Measurements from ENCODE around the gene APLF.

APLF gene

DNA sequence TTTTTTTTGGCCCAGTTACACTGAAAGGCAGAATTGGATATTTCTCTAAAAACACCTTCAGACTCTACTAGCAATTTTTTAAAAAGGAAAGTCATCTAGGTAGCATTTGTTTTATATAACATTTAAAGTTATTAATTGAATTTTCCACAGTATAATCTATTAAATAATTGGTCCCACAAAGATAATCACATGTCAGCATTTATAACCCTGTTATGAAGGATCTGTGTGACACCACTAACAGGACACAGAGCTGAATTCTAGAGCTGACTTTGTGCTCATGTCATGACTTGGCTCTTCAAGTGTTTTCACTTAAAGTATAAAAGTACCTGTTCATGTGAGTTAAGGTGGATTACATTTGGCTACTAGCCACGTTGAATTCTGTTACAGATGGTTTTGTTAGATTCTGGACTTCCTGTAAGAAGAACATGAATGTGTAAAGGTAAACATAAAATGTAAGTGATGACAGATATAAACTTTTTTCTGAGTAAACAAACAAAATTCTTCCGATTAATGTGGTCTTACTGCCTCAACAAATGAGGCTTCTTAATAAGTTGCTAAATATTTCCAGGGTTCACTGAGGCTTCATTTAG lies 106.9 kb downstream of the APLF start:
- ChIA-PET POLR2A (no interaction called here), CTCF (no interaction called here)
- no peak for TF ChIP-seq FOXK2 (IDR thresholded peaks at IDR 0.05)
- no peak for TF ChIP-seq TARDBP (IDR thresholded peaks at IDR 0.05)
- TF ChIP-seq SUZ12 (IDR thresholded peaks at IDR 0.05): no peak
- no peak for TF ChIP-seq BHLHE40 (IDR thresholded peaks at IDR 0.05; ENCODE audit: borderline replicate concordance)
- no peak for TF ChIP-seq ELF4 (IDR thresholded peaks at IDR 0.05)
- no peak for TF ChIP-seq FOXA1 (IDR thresholded peaks at IDR 0.05)
- no peak for TF ChIP-seq CTBP1 (IDR thresholded peaks at IDR 0.05; ENCODE audit: borderline replicate concordance)
- TF ChIP-seq SP1 (IDR thresholded peaks at IDR 0.05): no peak
- no peak for TF ChIP-seq L3MBTL2 (conservative IDR thresholded peaks at IDR 0.05)
- TF ChIP-seq ARNT (IDR thresholded peaks at IDR 0.05): no peak
- no peak for TF ChIP-seq FOXM1 (IDR thresholded peaks at IDR 0.05; ENCODE audit: borderline replicate concordance)
- no peak for DNase-seq (ENCODE audit: extremely low spot score)

DNA sequence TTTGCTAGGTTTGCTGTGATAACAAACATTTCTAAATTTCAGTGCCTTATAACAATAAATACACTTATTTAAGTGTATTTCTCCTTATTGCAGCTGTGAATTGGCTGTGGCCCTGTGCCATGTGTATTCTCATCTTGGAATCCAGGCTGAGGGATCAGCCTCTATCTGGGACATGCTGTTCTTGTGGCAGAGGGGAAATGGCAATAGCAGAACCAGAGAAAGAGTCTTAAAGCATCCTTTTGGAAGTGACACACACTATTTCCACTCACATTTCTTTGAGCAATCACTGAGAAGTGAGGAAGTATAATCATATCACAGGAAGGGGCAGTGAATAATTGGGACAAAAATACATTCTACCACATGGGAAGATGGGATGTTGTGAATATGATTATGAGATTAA lies 109.8 kb downstream of the APLF start:
- no peak for DNase-seq (ENCODE audit: extremely low spot score)
- TF ChIP-seq, protein P1, sequence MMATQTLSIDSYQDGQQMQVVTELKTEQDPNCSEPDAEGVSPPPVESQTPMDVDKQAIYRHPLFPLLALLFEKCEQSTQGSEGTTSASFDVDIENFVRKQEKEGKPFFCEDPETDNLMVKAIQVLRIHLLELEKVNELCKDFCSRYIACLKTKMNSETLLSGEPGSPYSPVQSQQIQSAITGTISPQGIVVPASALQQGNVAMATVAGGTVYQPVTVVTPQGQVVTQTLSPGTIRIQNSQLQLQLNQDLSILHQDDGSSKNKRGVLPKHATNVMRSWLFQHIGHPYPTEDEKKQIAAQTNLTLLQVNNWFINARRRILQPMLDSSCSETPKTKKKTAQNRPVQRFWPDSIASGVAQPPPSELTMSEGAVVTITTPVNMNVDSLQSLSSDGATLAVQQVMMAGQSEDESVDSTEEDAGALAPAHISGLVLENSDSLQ (IDR thresholded peaks at IDR 0.05): no peak
- TF ChIP-seq HDGF (IDR thresholded peaks at IDR 0.05; ENCODE audit: borderline replicate concordance) (no peak), SUZ12 (IDR thresholded peaks at IDR 0.05) (no peak), SP1 (IDR thresholded peaks at IDR 0.05) (no peak), L3MBTL2 (conservative IDR thresholded peaks at IDR 0.05) (no peak), ARNT (IDR thresholded peaks at IDR 0.05) (no peak)
- ChIA-PET POLR2A (no interaction called here), CTCF (interaction anchor here (1.3 kb wide), 1 partner anchor 18 kb away, joined by 3 read pairs; no protein-coding TSS in a partner anchor)

DNA sequence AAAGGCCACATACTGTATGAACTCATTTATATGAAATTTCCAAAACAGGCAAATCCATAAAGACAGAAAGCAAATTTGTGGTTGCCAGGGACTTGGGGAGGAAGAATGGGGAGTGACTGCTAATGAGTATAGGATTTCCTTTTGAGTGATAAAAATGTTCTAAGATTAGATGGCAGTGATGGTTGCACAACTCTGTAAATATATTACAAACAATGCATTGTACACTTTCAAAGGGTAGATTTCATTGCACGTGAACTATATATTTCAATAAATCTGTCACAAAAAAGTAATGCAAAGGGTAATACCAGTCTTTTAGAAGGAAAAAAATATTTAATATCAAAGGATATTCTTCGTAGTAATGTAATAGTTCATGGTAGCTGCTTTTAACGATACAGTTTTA lies 112.3 kb downstream of the APLF start:
- POLR2A ChIA-PET: no interaction called here
- DNase-seq (ENCODE audit: extremely low spot score): no peak
- TF ChIP-seq SP1 (IDR thresholded peaks at IDR 0.05): no peak
- TF ChIP-seq FOXK2 (IDR thresholded peaks at IDR 0.05): no peak
- TF ChIP-seq FOXA1 (IDR thresholded peaks at IDR 0.05): no peak
- no peak for TF ChIP-seq HDGF (IDR thresholded peaks at IDR 0.05; ENCODE audit: borderline replicate concordance)
- TF ChIP-seq TARDBP (IDR thresholded peaks at IDR 0.05): no peak
- no peak for TF ChIP-seq ARNT (IDR thresholded peaks at IDR 0.05)
- no peak for TF ChIP-seq FOXM1 (IDR thresholded peaks at IDR 0.05; ENCODE audit: borderline replicate concordance)
- TF ChIP-seq, protein P1 (IDR thresholded peaks at IDR 0.05): no peak
- no peak for TF ChIP-seq ELF4 (IDR thresholded peaks at IDR 0.05)
- no peak for TF ChIP-seq BHLHE40 (IDR thresholded peaks at IDR 0.05; ENCODE audit: borderline replicate concordance)
- TF ChIP-seq NFRKB (IDR thresholded peaks at IDR 0.05): no peak
- TF ChIP-seq L3MBTL2 (conservative IDR thresholded peaks at IDR 0.05): no peak
- no peak for TF ChIP-seq LEF1 (IDR thresholded peaks at IDR 0.05; ENCODE audit: borderline replicate concordance)
- no peak for TF ChIP-seq CTBP1 (IDR thresholded peaks at IDR 0.05; ENCODE audit: borderline replicate concordance)
- TF ChIP-seq ZNF384 (IDR thresholded peaks at IDR 0.05): no peak
- no peak for TF ChIP-seq SUZ12 (IDR thresholded peaks at IDR 0.05)
- CTCF ChIA-PET: no interaction called here

DNA sequence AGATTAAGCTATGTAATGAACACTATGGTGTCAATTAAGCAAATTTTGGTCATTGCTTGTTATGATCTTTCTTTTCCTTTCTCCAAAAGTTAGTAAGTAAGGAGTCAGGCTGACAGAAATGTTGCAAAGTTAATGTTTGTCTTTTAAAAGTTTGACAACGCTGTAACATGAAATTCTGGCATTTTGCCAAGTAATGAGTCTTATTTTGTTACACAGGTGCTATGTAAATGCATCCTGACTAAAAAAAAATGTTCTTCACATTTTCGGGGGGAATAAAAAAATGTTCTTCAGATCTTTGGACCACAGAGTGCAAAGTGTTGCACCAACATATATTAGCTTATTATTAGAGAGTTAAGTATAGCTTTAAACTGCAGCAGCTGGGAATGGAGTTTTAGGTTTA lies 121.2 kb downstream of the APLF start:
- ChIA-PET CTCF (no interaction called here), POLR2A (no interaction called here)
- DNase-seq (ENCODE audit: extremely low spot score): no peak
- TF ChIP-seq ARNT (IDR thresholded peaks at IDR 0.05) (no peak), FOXA1 (IDR thresholded peaks at IDR 0.05) (no peak)

DNA sequence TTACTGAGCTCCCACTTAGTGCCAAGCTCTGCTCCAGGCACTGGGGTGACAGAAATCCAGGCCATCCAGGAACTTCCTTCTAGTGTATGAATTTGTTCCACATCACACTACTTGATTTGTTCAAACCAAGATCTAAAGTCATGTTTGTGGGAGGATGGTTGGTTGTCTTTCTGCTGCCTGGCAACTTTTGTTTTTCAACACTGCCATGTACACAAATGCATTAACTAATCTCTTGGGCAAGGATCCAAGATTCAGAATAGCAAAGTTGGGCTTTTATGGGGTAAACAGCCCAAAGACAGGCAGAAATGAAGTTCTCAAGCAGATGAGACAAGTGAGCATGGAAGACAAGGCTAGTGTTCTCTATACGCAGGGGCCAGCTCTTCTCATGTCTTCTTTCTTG lies 122.6 kb downstream of the APLF start:
- TF ChIP-seq FOXK2 (IDR thresholded peaks at IDR 0.05): no peak
- no peak for TF ChIP-seq TARDBP (IDR thresholded peaks at IDR 0.05)
- no peak for TF ChIP-seq ARNT (IDR thresholded peaks at IDR 0.05)
- TF ChIP-seq BHLHE40 (IDR thresholded peaks at IDR 0.05; ENCODE audit: borderline replicate concordance): no peak
- TF ChIP-seq ELF4 (IDR thresholded peaks at IDR 0.05): no peak
- no peak for TF ChIP-seq ZNF384 (IDR thresholded peaks at IDR 0.05)
- TF ChIP-seq, protein P1 (IDR thresholded peaks at IDR 0.05): no peak
- TF ChIP-seq LEF1 (IDR thresholded peaks at IDR 0.05; ENCODE audit: borderline replicate concordance): no peak
- TF ChIP-seq FOXA1 (IDR thresholded peaks at IDR 0.05): no peak
- TF ChIP-seq L3MBTL2 (conservative IDR thresholded peaks at IDR 0.05): no peak
- no peak for TF ChIP-seq SUZ12 (IDR thresholded peaks at IDR 0.05)
- no peak for TF ChIP-seq CTBP1 (IDR thresholded peaks at IDR 0.05; ENCODE audit: borderline replicate concordance)
- TF ChIP-seq HDGF (IDR thresholded peaks at IDR 0.05; ENCODE audit: borderline replicate concordance): no peak
- POLR2A ChIA-PET: no interaction called here
- DNase-seq (ENCODE audit: extremely low spot score): no peak
- CTCF ChIA-PET: interaction anchor here (0.6 kb wide), 1 partner anchor 394 kb away, joined by 4 read pairs; no protein-coding TSS in a partner anchor

DNA sequence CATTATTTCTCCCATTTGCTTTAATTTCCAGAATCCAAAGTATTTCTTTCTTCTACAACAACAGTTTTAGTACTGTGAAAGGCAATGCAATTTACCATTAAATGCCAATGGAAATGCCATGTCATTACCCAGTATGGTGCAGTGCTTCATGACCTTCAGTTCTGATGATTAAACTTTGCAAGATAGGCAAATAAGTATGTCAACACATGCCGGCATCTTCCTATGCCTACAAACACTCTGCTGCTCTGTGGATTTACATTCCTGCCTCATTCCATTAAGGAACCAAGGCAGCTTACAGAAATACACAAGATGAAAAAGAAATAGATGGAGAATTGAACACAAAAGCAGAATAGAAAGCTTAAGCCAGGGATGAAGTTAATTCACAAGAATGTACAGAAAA lies 123.3 kb downstream of the APLF start:
- ChIA-PET POLR2A (no interaction called here), CTCF (no interaction called here)
- no peak for DNase-seq (ENCODE audit: extremely low spot score)
- TF ChIP-seq BHLHE40 (IDR thresholded peaks at IDR 0.05; ENCODE audit: borderline replicate concordance) (no peak), CTBP1 (IDR thresholded peaks at IDR 0.05; ENCODE audit: borderline replicate concordance) (no peak), ARNT (IDR thresholded peaks at IDR 0.05) (no peak), SUZ12 (IDR thresholded peaks at IDR 0.05) (no peak), FOXK2 (IDR thresholded peaks at IDR 0.05) (no peak), FOXA1 (IDR thresholded peaks at IDR 0.05) (no peak), ELF4 (IDR thresholded peaks at IDR 0.05) (no peak), ZNF384 (IDR thresholded peaks at IDR 0.05) (no peak), TARDBP (IDR thresholded peaks at IDR 0.05) (no peak), NFRKB (IDR thresholded peaks at IDR 0.05) (no peak), LEF1 (IDR thresholded peaks at IDR 0.05; ENCODE audit: borderline replicate concordance) (no peak), SP1 (IDR thresholded peaks at IDR 0.05) (no peak), HDGF (IDR thresholded peaks at IDR 0.05; ENCODE audit: borderline replicate concordance) (no peak), L3MBTL2 (conservative IDR thresholded peaks at IDR 0.05) (no peak), FOXM1 (IDR thresholded peaks at IDR 0.05; ENCODE audit: borderline replicate concordance) (no peak)
- TF ChIP-seq, protein P1 (IDR thresholded peaks at IDR 0.05): no peak
